LHCN-M2 (cell line): Measurements from ENCODE around the gene MAP1S. TPM values are rescaled to one million over a fixed set of nuclear protein-coding genes. Genes with fewer than 3 reads are reported as not detected.
"Not testable (repeated sequence)": the region's sequence is repeated elsewhere in the genome, so short reads cannot be mapped to it uniquely, and the experiment has no call there.

Experiments
- DNase-seq: peaks from one replicate; pipeline ENCODE4 v3.0.0-alpha.2; 2012; ENCODE audit warnings: low read depth
- total RNA-seq: library from RNA; depleted of rRNA; stranded (reverse); fragments of >200 nt; gene quantifications from 2 replicates; pipeline ENCODE4 v1.2.3, GENCODE V29; 2014; rRNA removed

The MAP1S gene
- total RNA-seq, 1 experiment from 2014 or later: 16.6 TPM

- DNase-seq: peak; percentile 56
Measured at GRCh38 chr19:17762505-17763229, 43.4 kb downstream of the MAP1S start.

- no peak for DNase-seq
Measured at GRCh38 chr19:17764348-17764747, 45.1 kb downstream of the MAP1S start.

GRCh38 chr19:17765069-17765618, 45.9 kb downstream of the MAP1S start:
- DNase-seq: no peak

GRCh38 chr19:17766543-17767131, 47.4 kb downstream of the MAP1S start:
- peak; percentile 64 for DNase-seq

GRCh38 chr19:17767559-17767958, 48.3 kb downstream of the MAP1S start:
- no peak for DNase-seq

- DNase-seq: no peak
Measured at GRCh38 chr19:17770613-17771012, 51.3 kb downstream of the MAP1S start.

GRCh38 chr19:17772172-17772571, 52.9 kb downstream of the MAP1S start:
- peak; percentile 34 for DNase-seq

- DNase-seq: peak; percentile 29
Measured at GRCh38 chr19:17775245-17775927, 56.1 kb downstream of the MAP1S start.

- DNase-seq: peak; percentile 18
Measured at GRCh38 chr19:17775991-17776803, 56.9 kb downstream of the MAP1S start.

- DNase-seq: not testable (repeated sequence)
Measured at GRCh38 chr19:17777840-17778239, 58.6 kb downstream of the MAP1S start.

GRCh38 chr19:17778251-17778967, 59.1 kb downstream of the MAP1S start:
- peak; percentile 23 for DNase-seq

- peak; percentile 15 for DNase-seq
Measured at GRCh38 chr19:17778968-17779929, 60.0 kb downstream of the MAP1S start.

- DNase-seq: no peak
Measured at GRCh38 chr19:17780781-17781180, 61.5 kb downstream of the MAP1S start.

- not testable (repeated sequence) for DNase-seq
Measured at GRCh38 chr19:17783721-17784120, 64.4 kb downstream of the MAP1S start.

Other genes with a start within 250 kb of the MAP1S start
- gene SLC27A1, start 249.0 kb upstream of the MAP1S start, total RNA-seq: 10.0 and 14.1 TPM in 2 replicates
- gene PGLS, start 207.8 kb upstream of the MAP1S start, total RNA-seq: 87.7 and 99.5 TPM in 2 replicates
- gene COLGALT1, start 163.8 kb upstream of the MAP1S start, total RNA-seq: 79.3 and 86.9 TPM in 2 replicates
- not detected in 2 replicates for gene UNC13A, start 31.1 kb upstream of the MAP1S start, total RNA-seq
- gene FCHO1, start 32.0 kb downstream of the MAP1S start, total RNA-seq: 0.06 and 0.80 TPM in 2 replicates
- gene B3GNT3, start 75.7 kb downstream of the MAP1S start, total RNA-seq: not detected in 2 replicates
- not detected in 2 replicates for gene INSL3, start 102.0 kb downstream of the MAP1S start, total RNA-seq
- 0.45 TPM in 1 of 2 replicates, not detected in the other for gene JAK3, start 128.5 kb downstream of the MAP1S start, total RNA-seq
- gene RPL18A, start 140.4 kb downstream of the MAP1S start, total RNA-seq: 953 and 1,102 TPM in 2 replicates
- gene SLC5A5, start 152.5 kb downstream of the MAP1S start, total RNA-seq: not detected in 2 replicates
- 60.8 and 62.1 TPM in 2 replicates for gene CCDC124, start 213.5 kb downstream of the MAP1S start, total RNA-seq
- 0.06 TPM in 1 of 2 replicates, not detected in the other for gene KCNN1, start 247.6 kb downstream of the MAP1S start, total RNA-seq